ENCODE results near the gene CDADC1.

GRCh38 chr13:49234741-49235140, 13.0 kb upstream of the CDADC1 start:
- TF ChIP-seq CTCF (IDR thresholded peaks at IDR 0.05): no peak
- no peak for TF ChIP-seq ZFX (IDR thresholded peaks at IDR 0.05; ENCODE audit: borderline replicate concordance)
